Measurements from ENCODE around the gene SLC27A1. TPM values are rescaled to one million over a fixed set of nuclear protein-coding genes. Genes with fewer than 3 reads are reported as not detected.

SLC27A1 gene
- total RNA-seq, 2 donors from 2014 or later = 11.8 to 16.9 TPM

DNA sequence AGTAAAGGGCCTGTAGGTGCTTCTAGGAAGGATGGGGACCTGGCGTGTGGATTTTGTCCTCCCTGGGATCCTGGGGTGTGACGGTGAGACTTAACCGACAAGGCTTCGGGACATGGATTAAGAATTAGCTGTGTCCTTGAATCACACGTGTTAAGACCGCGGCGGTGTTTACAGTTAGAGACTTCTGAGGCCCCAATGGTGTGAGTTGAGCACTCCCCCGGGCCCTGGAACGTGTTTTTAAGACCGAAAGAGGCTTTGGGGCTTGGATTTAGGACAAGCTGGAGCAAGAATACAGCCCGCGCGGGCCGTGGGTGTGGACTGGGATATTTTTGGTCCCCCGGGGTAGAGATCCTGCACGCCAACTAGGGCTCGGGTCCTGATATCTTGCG is 1.2 kb upstream of the SLC27A1 start:
- peak overlapping the region; percentile 68 for H3K4me3 Mint-ChIP-seq
- no peak overlapping the region for H3K27ac ChIP-seq (ENCODE audit: low read depth, low read length)
- H3K4me3 ChIP-seq (ENCODE audit: low read length) = peak overlapping the region; percentile 80
- WGBS, 2 experiments (ENCODE audit: insufficient coverage in 1 of 2, insufficient read length in 1 of 2) = 6 to 13% methylated on average over 10 to 19 of the region's 19 CpGs
- H3K9me3 ChIP-seq (ENCODE audit: control insufficient read depth, low read length) = no peaks in the 10 kb centered on the region
- H3K9ac ChIP-seq (ENCODE audit: extremely low read depth, low read length, poor library complexity, severe bottlenecking) = peak overlapping the region; percentile 52
- H3K27me3 Mint-ChIP-seq (ENCODE audit: insufficient read depth) = peaks cover 18% of the 10 kb centered on the region
- H3K27me3 ChIP-seq (ENCODE audit: control insufficient read depth, insufficient read depth, low read length, poor library complexity, severe bottlenecking) = no peaks in the 10 kb centered on the region
- TF ChIP-seq, protein P1, sequence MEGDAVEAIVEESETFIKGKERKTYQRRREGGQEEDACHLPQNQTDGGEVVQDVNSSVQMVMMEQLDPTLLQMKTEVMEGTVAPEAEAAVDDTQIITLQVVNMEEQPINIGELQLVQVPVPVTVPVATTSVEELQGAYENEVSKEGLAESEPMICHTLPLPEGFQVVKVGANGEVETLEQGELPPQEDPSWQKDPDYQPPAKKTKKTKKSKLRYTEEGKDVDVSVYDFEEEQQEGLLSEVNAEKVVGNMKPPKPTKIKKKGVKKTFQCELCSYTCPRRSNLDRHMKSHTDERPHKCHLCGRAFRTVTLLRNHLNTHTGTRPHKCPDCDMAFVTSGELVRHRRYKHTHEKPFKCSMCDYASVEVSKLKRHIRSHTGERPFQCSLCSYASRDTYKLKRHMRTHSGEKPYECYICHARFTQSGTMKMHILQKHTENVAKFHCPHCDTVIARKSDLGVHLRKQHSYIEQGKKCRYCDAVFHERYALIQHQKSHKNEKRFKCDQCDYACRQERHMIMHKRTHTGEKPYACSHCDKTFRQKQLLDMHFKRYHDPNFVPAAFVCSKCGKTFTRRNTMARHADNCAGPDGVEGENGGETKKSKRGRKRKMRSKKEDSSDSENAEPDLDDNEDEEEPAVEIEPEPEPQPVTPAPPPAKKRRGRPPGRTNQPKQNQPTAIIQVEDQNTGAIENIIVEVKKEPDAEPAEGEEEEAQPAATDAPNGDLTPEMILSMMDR (conservative IDR thresholded peaks at IDR 0.05) = no peak
- H3K36me3 Mint-ChIP-seq (ENCODE audit: low read depth) = peaks cover 6% of the 10 kb centered on the region
- H3K9me3 Mint-ChIP-seq = no peaks in the 10 kb centered on the region
- DNase-seq = no peak
- no peaks in the 10 kb centered on the region for H3K36me3 ChIP-seq (ENCODE audit: control insufficient read depth, insufficient read depth, low read length)
- H3K27ac Mint-ChIP-seq = peak overlapping the region; percentile 96
- H3K4me1 Mint-ChIP-seq = peaks cover 21% of the 10 kb centered on the region
- no peaks in the 10 kb centered on the region for H3K4me1 ChIP-seq (ENCODE audit: control insufficient read depth, insufficient read depth, low read length)

- H3K27me3 ChIP-seq (ENCODE audit: control insufficient read depth, insufficient read depth, low read length, poor library complexity, severe bottlenecking) = no peaks in the 10 kb centered on the region
- no peaks in the 10 kb centered on the region for H3K36me3 ChIP-seq (ENCODE audit: control insufficient read depth, insufficient read depth, low read length)
- no peaks in the 10 kb centered on the region for H3K4me1 ChIP-seq (ENCODE audit: control insufficient read depth, insufficient read depth, low read length)
- H3K27me3 Mint-ChIP-seq (ENCODE audit: insufficient read depth) = peaks cover 18% of the 10 kb centered on the region
- TF ChIP-seq, protein P1 (conservative IDR thresholded peaks at IDR 0.05) = no peak
- peaks cover 6% of the 10 kb centered on the region for H3K36me3 Mint-ChIP-seq (ENCODE audit: low read depth)
- peak overlapping the region; percentile 52 for H3K9ac ChIP-seq (ENCODE audit: extremely low read depth, low read length, poor library complexity, severe bottlenecking)
- peaks cover 21% of the 10 kb centered on the region for H3K4me1 Mint-ChIP-seq
- H3K4me3 ChIP-seq (ENCODE audit: low read length) = peak overlapping the region; percentile 80
- peak; percentile 99 for DNase-seq
- H3K9me3 ChIP-seq (ENCODE audit: control insufficient read depth, low read length) = no peaks in the 10 kb centered on the region
- H3K4me3 Mint-ChIP-seq = peak overlapping the region; percentile 68
- 0% methylated on average over 2 to 31 of the region's 31 CpGs for WGBS, 2 experiments (ENCODE audit: insufficient coverage in 1 of 2, insufficient read length in 1 of 2)
- no peaks in the 10 kb centered on the region for H3K9me3 Mint-ChIP-seq
- no peak overlapping the region for H3K27ac ChIP-seq (ENCODE audit: low read depth, low read length)
- H3K27ac Mint-ChIP-seq = peak overlapping the region; percentile 96
Observed at GRCh38 chr19:17469481-17470067, 750 bp upstream of the SLC27A1 start.

GRCh38 chr19:17471410-17472125 is 1.2 kb downstream of the SLC27A1 start:
- Mint-ChIP-seq H3K4me1 (peaks cover 17% of the 10 kb centered on the region), H3K36me3 (ENCODE audit: low read depth) (peaks cover 6% of the 10 kb centered on the region), H3K4me3 (peak overlapping the region; percentile 68), H3K9me3 (no peaks in the 10 kb centered on the region), H3K27ac (no peak overlapping the region), H3K27me3 (ENCODE audit: insufficient read depth) (peaks cover 18% of the 10 kb centered on the region)
- Histone ChIP-seq H3K27ac (ENCODE audit: low read depth, low read length) (no peak overlapping the region), H3K4me3 (ENCODE audit: low read length) (peak overlapping the region; percentile 80), H3K4me1 (ENCODE audit: control insufficient read depth, insufficient read depth, low read length) (no peaks in the 10 kb centered on the region), H3K36me3 (ENCODE audit: control insufficient read depth, insufficient read depth, low read length) (no peaks in the 10 kb centered on the region), H3K27me3 (ENCODE audit: control insufficient read depth, insufficient read depth, low read length, poor library complexity, severe bottlenecking) (no peaks in the 10 kb centered on the region), H3K9ac (ENCODE audit: extremely low read depth, low read length, poor library complexity, severe bottlenecking) (peak overlapping the region; percentile 38), H3K9me3 (ENCODE audit: control insufficient read depth, low read length) (no peaks in the 10 kb centered on the region)
- 58 to 63% methylated on average over 10 to 12 of the region's 12 CpGs for WGBS, 2 experiments (ENCODE audit: insufficient coverage in 1 of 2, insufficient read length in 1 of 2)
- TF ChIP-seq, protein P1 (conservative IDR thresholded peaks at IDR 0.05) = no peak
- DNase-seq = peak; percentile 68
